GM23338 (cell line): ENCODE data around the gene LRRC2. TPM values are rescaled to one million over a fixed set of nuclear protein-coding genes. Genes with fewer than 3 reads are reported as not detected.

Source experiments
- ATAC-seq: fragments of 200-7000 bp; cut with Tn5 transposase; 3 replicates; pipeline ENCODE4 v1.9.1; 2020
- DNase-seq: peaks from one replicate; pipeline ENCODE4 v3.0.0-alpha.2; 2015; ENCODE audit warnings: low spot score
- H2AFZ ChIP-seq: fragments of 200-600 bp; sonication (generic); 2 replicates; pipeline ENCODE4 v1.8.0; 2016; ENCODE audit warnings: antibody characterized with exemption, mild to moderate bottlenecking, moderate library complexity
- H3F3A ChIP-seq: fragments of 200-600 bp; sonication (generic); replicated peaks from 2 replicates; pipeline ENCODE4 v1.8.0; 2017; ENCODE audit warnings: antibody characterized with exemption, mixed run types, low read depth
- H3K27ac ChIP-seq: fragments of 200-600 bp; sonication (generic); 2 replicates; pipeline ENCODE4 v1.6.1; 2016; ENCODE audit warnings: low read depth
- H3K27me3 ChIP-seq: fragments of 200-600 bp; sonication (generic); 2 replicates; pipeline ENCODE4 v1.8.0; 2016; ENCODE audit warnings: mild to moderate bottlenecking, mixed run types, moderate library complexity; ENCODE audit not compliant: insufficient read depth
- H3K36me3 ChIP-seq: fragments of 200-600 bp; sonication (generic); 2 replicates; pipeline ENCODE4 v1.8.0; 2016; ENCODE audit warnings: mild to moderate bottlenecking; ENCODE audit not compliant: insufficient read depth
- H3K4me1 ChIP-seq: fragments of 200-600 bp; sonication (generic); 2 replicates; pipeline ENCODE4 v1.8.0; 2016; ENCODE audit warnings: mild to moderate bottlenecking, moderate library complexity; ENCODE audit not compliant: insufficient read depth
- H3K4me2 ChIP-seq: fragments of 200-600 bp; sonication (generic); 2 replicates; pipeline ENCODE4 v1.7.1; 2017; ENCODE audit warnings: mixed run types
- H3K4me3 ChIP-seq: fragments of 200-600 bp; sonication (generic); 2 replicates; pipeline ENCODE4 v1.6.1; 2016; ENCODE audit warnings: mixed run types
- H3K79me2 ChIP-seq: fragments of 200-600 bp; sonication (generic); replicated peaks from 2 replicates; pipeline ENCODE4 v1.8.0; 2017; ENCODE audit warnings: mild to moderate bottlenecking; ENCODE audit not compliant: insufficient read depth
- H3K9me2 ChIP-seq: fragments of 200-600 bp; sonication (generic); 2 replicates; pipeline ENCODE4 v1.8.0; 2017; ENCODE audit not compliant: insufficient read depth
- H4K20me1 ChIP-seq: fragments of 200-600 bp; sonication (generic); replicated peaks from 2 replicates; pipeline ENCODE4 v1.8.0; 2017; ENCODE audit warnings: mild to moderate bottlenecking; ENCODE audit not compliant: insufficient read depth
- H3K27ac Mint-ChIP-seq: 2 replicates; pipeline ENCODE4 v1.8.0; 2020; ENCODE audit warnings: inconsistent platforms, mild to moderate bottlenecking, moderate library complexity, mixed read lengths
- H3K27me3 Mint-ChIP-seq: 3 replicates; pipeline ENCODE4 v1.8.0; 2022; ENCODE audit warnings: low read depth, mild to moderate bottlenecking, moderate library complexity, mixed read lengths, inconsistent platforms; ENCODE audit not compliant: insufficient read depth, poor library complexity
- H3K36me3 Mint-ChIP-seq: 3 replicates; pipeline ENCODE4 v1.8.0; 2021; ENCODE audit warnings: low read depth, mild to moderate bottlenecking, inconsistent platforms, moderate library complexity, mixed read lengths
- H3K4me1 Mint-ChIP-seq: 3 replicates; pipeline ENCODE4 v1.8.0; 2020; ENCODE audit warnings: mild to moderate bottlenecking, inconsistent platforms, mixed read lengths
- H3K4me3 Mint-ChIP-seq: 3 replicates; pipeline ENCODE4 v1.8.0; 2021; ENCODE audit warnings: moderate library complexity, mild to moderate bottlenecking, inconsistent platforms, mixed read lengths
- H3K9me3 Mint-ChIP-seq: 3 replicates; pipeline ENCODE4 v1.8.0; 2020; ENCODE audit warnings: moderate library complexity, mild to moderate bottlenecking, inconsistent platforms, mixed read lengths
- CREB1 ChIP-seq: fragments of 250-450 bp; sonication (Bioruptor Pico); IDR thresholded peaks from 2 replicates; pipeline ENCODE4 v1.5.0; 2020; ENCODE audit warnings: low read depth, mild to moderate bottlenecking, moderate library complexity
- EZH2 ChIP-seq: fragments of 200-600 bp; sonication (generic); IDR thresholded peaks from one replicate; pipeline ENCODE4 v1.8.0; 2017; ENCODE audit warnings: antibody characterized with exemption, mild to moderate bottlenecking, low read depth; ENCODE audit not compliant: unreplicated experiment
- EZH2phosphoT487 ChIP-seq: fragments of 200-600 bp; sonication (generic); IDR thresholded peaks from one replicate; pipeline ENCODE4 v1.8.1; 2018; ENCODE audit warnings: antibody characterized with exemption; ENCODE audit not compliant: unreplicated experiment
- JUNB ChIP-seq: IDR thresholded peaks from one replicate; pipeline ENCODE4 v1.6.1; 2016; ENCODE audit warnings: antibody characterized with exemption; ENCODE audit not compliant: unreplicated experiment
- NANOG ChIP-seq: IDR thresholded peaks from 2 replicates; pipeline ENCODE4 v1.6.1; 2016; ENCODE audit warnings: antibody characterized with exemption, borderline replicate concordance
- POLR2AphosphoS5 ChIP-seq: IDR thresholded peaks from 2 replicates; pipeline ENCODE4 v1.6.1; 2016; ENCODE audit warnings: antibody characterized with exemption, low read depth
- STAT1 ChIP-seq: IDR thresholded peaks from one replicate; pipeline ENCODE4 v1.6.1; 2016; ENCODE audit warnings: antibody characterized with exemption; ENCODE audit not compliant: unreplicated experiment
- ZNF114 ChIP-seq: fragments of 250-450 bp; sonication (Bioruptor Pico); IDR thresholded peaks from 2 replicates; pipeline ENCODE4 v1.5.0; 2020; ENCODE audit warnings: mild to moderate bottlenecking, moderate library complexity
- ZNF331 ChIP-seq: fragments of 250-450 bp; sonication (Bioruptor Pico); IDR thresholded peaks from 2 replicates; pipeline ENCODE4 v1.5.0; 2020; ENCODE audit warnings: low read depth, mild to moderate bottlenecking, moderate library complexity
- polyA plus RNA-seq: library from polyadenylated mRNA; unstranded; fragments of >200 nt; fragmentation: Nextera tagmentation; extraction: Ambion mirVana; gene quantifications from 2 replicates; pipeline ENCODE4 v1.2.1, GENCODE V29; 2016
- total RNA-seq: library from RNA; depleted of rRNA; stranded (reverse); fragments of >200 nt; shearing (Covaris generic); gene quantifications from 2 replicates; pipeline ENCODE4 v1.2.3, GENCODE V29; 2014
- TF ChIP-seq, protein P1 (sequence below), 2 experiments: fragments of 200-600 bp in 1 of 2; sonication (generic) in 1 of 2; conservative IDR thresholded peaks; 2 replicates each; pipeline versions ENCODE4 v1.5.1 to v1.6.1; 2016 to 2017; ENCODE audit warnings: antibody characterized with exemption in 2 of 2, low read depth in 2 of 2, mild to moderate bottlenecking in 2 of 2, moderate library complexity in 1 of 2
- TF ChIP-seq, protein P2 (sequence below): fragments of 250-450 bp; sonication (Bioruptor Pico); IDR thresholded peaks from 2 replicates; pipeline ENCODE4 v1.5.0; 2020; ENCODE audit warnings: mild to moderate bottlenecking, moderate library complexity
- TF ChIP-seq, protein P3 (sequence below): IDR thresholded peaks from one replicate; pipeline ENCODE4 v1.6.1; 2018; ENCODE audit warnings: antibody characterized with exemption; ENCODE audit not compliant: unreplicated experiment
- TF ChIP-seq, protein P4 (sequence below): IDR thresholded peaks from 2 replicates; pipeline ENCODE4 v1.6.1; 2016; ENCODE audit warnings: antibody characterized with exemption

The LRRC2 gene
- total and polyA plus RNA-seq, 2 experiments from 2014 or later: 6.5 to 7.1 TPM

DNA sequence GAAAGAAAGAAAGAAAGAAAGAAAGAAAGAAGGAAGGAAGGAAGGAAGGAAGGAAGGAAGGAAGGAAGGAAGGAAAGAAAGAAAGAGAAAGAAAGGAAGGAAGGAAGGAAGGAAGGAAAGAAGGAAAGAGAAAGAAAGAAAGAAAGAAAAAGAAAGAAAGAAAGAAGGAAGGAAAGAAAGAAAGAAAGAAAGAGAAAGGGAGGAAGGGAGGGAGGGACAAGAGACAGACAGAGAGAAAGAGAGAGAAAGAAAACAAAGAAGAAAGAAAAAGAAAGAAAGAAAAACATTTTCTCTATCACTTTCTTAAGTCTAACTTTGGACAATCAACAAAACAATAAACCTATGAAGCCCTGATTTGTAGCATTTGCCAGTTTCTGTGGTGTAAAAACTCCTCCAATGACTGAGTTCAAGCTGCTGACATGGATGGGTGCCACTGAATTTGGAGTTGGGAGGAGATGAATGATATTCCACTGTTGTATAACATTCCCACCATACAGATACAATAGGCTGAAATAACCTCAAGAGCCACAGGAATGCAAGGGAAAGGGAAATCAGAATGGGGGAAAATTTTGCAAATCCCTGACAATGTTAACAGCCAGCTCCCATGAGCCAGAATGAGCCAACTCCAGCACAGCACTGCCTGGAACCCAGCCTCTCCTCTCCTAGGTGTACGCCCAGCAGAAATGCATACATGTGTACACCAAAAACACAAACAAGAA lies 83.3 kb downstream of the LRRC2 start:
- H3F3A ChIP-seq: no peaks in the 10 kb centered on the region
- TF ChIP-seq, protein P1, sequence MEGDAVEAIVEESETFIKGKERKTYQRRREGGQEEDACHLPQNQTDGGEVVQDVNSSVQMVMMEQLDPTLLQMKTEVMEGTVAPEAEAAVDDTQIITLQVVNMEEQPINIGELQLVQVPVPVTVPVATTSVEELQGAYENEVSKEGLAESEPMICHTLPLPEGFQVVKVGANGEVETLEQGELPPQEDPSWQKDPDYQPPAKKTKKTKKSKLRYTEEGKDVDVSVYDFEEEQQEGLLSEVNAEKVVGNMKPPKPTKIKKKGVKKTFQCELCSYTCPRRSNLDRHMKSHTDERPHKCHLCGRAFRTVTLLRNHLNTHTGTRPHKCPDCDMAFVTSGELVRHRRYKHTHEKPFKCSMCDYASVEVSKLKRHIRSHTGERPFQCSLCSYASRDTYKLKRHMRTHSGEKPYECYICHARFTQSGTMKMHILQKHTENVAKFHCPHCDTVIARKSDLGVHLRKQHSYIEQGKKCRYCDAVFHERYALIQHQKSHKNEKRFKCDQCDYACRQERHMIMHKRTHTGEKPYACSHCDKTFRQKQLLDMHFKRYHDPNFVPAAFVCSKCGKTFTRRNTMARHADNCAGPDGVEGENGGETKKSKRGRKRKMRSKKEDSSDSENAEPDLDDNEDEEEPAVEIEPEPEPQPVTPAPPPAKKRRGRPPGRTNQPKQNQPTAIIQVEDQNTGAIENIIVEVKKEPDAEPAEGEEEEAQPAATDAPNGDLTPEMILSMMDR (conservative IDR thresholded peaks at IDR 0.05; ENCODE audit: low read depth in 2 of 2): no peak
- TF ChIP-seq NANOG: no peak
- TF ChIP-seq, protein P2, sequence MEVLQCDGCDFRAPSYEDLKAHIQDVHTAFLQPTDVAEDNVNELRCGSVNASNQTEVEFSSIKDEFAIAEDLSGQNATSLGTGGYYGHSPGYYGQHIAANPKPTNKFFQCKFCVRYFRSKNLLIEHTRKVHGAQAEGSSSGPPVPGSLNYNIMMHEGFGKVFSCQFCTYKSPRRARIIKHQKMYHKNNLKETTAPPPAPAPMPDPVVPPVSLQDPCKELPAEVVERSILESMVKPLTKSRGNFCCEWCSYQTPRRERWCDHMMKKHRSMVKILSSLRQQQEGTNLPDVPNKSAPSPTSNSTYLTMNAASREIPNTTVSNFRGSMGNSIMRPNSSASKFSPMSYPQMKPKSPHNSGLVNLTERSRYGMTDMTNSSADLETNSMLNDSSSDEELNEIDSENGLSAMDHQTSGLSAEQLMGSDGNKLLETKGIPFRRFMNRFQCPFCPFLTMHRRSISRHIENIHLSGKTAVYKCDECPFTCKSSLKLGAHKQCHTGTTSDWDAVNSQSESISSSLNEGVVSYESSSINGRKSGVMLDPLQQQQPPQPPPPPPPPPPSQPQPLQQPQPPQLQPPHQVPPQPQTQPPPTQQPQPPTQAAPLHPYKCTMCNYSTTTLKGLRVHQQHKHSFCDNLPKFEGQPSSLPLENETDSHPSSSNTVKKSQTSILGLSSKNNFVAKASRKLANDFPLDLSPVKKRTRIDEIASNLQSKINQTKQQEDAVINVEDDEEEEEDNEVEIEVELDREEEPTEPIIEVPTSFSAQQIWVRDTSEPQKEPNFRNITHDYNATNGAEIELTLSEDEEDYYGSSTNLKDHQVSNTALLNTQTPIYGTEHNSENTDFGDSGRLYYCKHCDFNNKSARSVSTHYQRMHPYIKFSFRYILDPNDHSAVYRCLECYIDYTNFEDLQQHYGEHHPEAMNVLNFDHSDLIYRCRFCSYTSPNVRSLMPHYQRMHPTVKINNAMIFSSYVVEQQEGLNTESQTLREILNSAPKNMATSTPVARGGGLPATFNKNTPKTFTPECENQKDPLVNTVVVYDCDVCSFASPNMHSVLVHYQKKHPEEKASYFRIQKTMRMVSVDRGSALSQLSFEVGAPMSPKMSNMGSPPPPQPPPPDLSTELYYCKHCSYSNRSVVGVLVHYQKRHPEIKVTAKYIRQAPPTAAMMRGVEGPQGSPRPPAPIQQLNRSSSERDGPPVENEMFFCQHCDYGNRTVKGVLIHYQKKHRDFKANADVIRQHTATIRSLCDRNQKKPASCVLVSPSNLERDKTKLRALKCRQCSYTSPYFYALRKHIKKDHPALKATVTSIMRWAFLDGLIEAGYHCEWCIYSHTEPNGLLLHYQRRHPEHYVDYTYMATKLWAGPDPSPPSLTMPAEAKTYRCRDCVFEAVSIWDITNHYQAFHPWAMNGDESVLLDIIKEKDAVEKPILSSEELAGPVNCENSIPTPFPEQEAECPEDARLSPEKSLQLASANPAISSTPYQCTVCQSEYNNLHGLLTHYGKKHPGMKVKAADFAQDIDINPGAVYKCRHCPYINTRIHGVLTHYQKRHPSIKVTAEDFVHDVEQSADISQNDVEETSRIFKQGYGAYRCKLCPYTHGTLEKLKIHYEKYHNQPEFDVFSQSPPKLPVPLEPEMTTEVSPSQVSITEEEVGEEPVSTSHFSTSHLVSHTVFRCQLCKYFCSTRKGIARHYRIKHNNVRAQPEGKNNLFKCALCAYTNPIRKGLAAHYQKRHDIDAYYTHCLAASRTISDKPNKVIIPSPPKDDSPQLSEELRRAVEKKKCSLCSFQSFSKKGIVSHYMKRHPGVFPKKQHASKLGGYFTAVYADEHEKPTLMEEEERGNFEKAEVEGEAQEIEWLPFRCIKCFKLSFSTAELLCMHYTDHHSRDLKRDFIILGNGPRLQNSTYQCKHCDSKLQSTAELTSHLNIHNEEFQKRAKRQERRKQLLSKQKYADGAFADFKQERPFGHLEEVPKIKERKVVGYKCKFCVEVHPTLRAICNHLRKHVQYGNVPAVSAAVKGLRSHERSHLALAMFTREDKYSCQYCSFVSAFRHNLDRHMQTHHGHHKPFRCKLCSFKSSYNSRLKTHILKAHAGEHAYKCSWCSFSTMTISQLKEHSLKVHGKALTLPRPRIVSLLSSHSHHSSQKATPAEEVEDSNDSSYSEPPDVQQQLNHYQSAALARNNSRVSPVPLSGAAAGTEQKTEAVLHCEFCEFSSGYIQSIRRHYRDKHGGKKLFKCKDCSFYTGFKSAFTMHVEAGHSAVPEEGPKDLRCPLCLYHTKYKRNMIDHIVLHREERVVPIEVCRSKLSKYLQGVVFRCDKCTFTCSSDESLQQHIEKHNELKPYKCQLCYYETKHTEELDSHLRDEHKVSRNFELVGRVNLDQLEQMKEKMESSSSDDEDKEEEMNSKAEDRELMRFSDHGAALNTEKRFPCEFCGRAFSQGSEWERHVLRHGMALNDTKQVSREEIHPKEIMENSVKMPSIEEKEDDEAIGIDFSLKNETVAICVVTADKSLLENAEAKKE: no peak
- TF ChIP-seq ZNF331 (CRISPR knock-in tag): no peak
- no peak for TF ChIP-seq POLR2AphosphoS5
- TF ChIP-seq EZH2: no peak
- TF ChIP-seq, protein P3, sequence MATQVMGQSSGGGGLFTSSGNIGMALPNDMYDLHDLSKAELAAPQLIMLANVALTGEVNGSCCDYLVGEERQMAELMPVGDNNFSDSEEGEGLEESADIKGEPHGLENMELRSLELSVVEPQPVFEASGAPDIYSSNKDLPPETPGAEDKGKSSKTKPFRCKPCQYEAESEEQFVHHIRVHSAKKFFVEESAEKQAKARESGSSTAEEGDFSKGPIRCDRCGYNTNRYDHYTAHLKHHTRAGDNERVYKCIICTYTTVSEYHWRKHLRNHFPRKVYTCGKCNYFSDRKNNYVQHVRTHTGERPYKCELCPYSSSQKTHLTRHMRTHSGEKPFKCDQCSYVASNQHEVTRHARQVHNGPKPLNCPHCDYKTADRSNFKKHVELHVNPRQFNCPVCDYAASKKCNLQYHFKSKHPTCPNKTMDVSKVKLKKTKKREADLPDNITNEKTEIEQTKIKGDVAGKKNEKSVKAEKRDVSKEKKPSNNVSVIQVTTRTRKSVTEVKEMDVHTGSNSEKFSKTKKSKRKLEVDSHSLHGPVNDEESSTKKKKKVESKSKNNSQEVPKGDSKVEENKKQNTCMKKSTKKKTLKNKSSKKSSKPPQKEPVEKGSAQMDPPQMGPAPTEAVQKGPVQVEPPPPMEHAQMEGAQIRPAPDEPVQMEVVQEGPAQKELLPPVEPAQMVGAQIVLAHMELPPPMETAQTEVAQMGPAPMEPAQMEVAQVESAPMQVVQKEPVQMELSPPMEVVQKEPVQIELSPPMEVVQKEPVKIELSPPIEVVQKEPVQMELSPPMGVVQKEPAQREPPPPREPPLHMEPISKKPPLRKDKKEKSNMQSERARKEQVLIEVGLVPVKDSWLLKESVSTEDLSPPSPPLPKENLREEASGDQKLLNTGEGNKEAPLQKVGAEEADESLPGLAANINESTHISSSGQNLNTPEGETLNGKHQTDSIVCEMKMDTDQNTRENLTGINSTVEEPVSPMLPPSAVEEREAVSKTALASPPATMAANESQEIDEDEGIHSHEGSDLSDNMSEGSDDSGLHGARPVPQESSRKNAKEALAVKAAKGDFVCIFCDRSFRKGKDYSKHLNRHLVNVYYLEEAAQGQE: no peak
- no peak for TF ChIP-seq ZNF114 (CRISPR knock-in tag)
- TF ChIP-seq JUNB: no peak
- no peak for TF ChIP-seq CREB1
- TF ChIP-seq, protein P4, sequence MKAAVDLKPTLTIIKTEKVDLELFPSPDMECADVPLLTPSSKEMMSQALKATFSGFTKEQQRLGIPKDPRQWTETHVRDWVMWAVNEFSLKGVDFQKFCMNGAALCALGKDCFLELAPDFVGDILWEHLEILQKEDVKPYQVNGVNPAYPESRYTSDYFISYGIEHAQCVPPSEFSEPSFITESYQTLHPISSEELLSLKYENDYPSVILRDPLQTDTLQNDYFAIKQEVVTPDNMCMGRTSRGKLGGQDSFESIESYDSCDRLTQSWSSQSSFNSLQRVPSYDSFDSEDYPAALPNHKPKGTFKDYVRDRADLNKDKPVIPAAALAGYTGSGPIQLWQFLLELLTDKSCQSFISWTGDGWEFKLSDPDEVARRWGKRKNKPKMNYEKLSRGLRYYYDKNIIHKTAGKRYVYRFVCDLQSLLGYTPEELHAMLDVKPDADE: no peak
- TF ChIP-seq STAT1: no peak
- no peak for TF ChIP-seq EZH2phosphoT487
- DNase-seq: no peak
- Mint-ChIP-seq H3K4me1 (no peaks in the 10 kb centered on the region; the same call in 2 of the 3 replicates), H3K9me3 (no peaks in the 10 kb centered on the region), H3K4me3 (no peak overlapping the region), H3K36me3 (no peaks in the 10 kb centered on the region), H3K27me3 (peaks cover 3% of the 10 kb centered on the region), H3K27ac (no peak overlapping the region)
- H3K4me1 ChIP-seq: no peaks in the 10 kb centered on the region
- H3K4me2 ChIP-seq: no peak overlapping the region
- no peak overlapping the region for H3K27ac ChIP-seq
- H3K9me2 ChIP-seq: 0 out of 2 replicates have a peak, but pooled peaks cover 4% of the 10 kb centered on the region
- no peak for ATAC-seq
- H4K20me1 ChIP-seq: no peaks in the 10 kb centered on the region
- no peak overlapping the region for H2AFZ ChIP-seq
- H3K27me3 ChIP-seq: no peaks in the 10 kb centered on the region
- H3K79me2 ChIP-seq: no peaks in the 10 kb centered on the region
- H3K36me3 ChIP-seq: no peaks in the 10 kb centered on the region
- no peak overlapping the region for H3K4me3 ChIP-seq
